GM13977 (cell line): ENCODE measurements around the gene OR6T1.

Experiments
- DNase-seq: peaks from one replicate; pipeline ENCODE4 v3.0.0; 2012; ENCODE audit warnings: low spot score
- CTCF ChIP-seq: IDR thresholded peaks from 2 replicates; pipeline ENCODE4 v1.5.1; 2012; ENCODE audit warnings: mild to moderate bottlenecking, control low read depth; ENCODE audit not compliant: insufficient read depth; ENCODE audit errors: extremely low read depth, missing control alignments
- in situ Hi-C: fragments of 300-500 bp; cut with MboI; formaldehyde crosslinking; loops from one replicate; pipeline ENCODE4 v1.12.0; 2022; ENCODE audit warnings: low sequenced_read_pairs, low pct_unique_long_range_greater_than_20kb, mixed read lengths, inconsistent platforms; ENCODE audit not compliant: unreplicated experiment

Gene OR6T1

GRCh38 chr11:123945132-123945531 lies 1.5 kb upstream of the OR6T1 start:
- in situ Hi-C loops = no loop called here
- DNase-seq = no peak
- TF ChIP-seq CTCF = no peak

- in situ Hi-C loops = no loop called here
- no peak for DNase-seq
- no peak for TF ChIP-seq CTCF
Observed at GRCh38 chr11:123942413-123942812, 1.2 kb downstream of the OR6T1 start.

GRCh38 chr11:123939317-123939716 lies 4.3 kb downstream of the OR6T1 start, which contains the start of gene OR4D5:
OR4D5 (plus strand) TSS chr11:123939617; CDS start chr11:123939617, 0 bp downstream.
- no peak for TF ChIP-seq CTCF
- in situ Hi-C loops = no loop called here
- DNase-seq = no peak

GRCh38 chr11:123924027-123924426 lies 19.6 kb downstream of the OR6T1 start:
- in situ Hi-C loops = no loop called here
- no peak for TF ChIP-seq CTCF
- no peak for DNase-seq

GRCh38 chr11:123920943-123921342 lies 22.7 kb downstream of the OR6T1 start:
- no peak for DNase-seq
- in situ Hi-C loops = no loop called here
- no peak for TF ChIP-seq CTCF

GRCh38 chr11:123905826-123906225 lies 37.8 kb downstream of the OR6T1 start:
- DNase-seq = no peak
- no peak for TF ChIP-seq CTCF
- in situ Hi-C loops = no loop called here

GRCh38 chr11:123904932-123905331 lies 38.7 kb downstream of the OR6T1 start:
- TF ChIP-seq CTCF = no peak
- no peak for DNase-seq
- in situ Hi-C loops = no loop called here
